GM12872 (cell line): Measurements from ENCODE around the gene TMEM106B.

Source experiments
- CTCF ChIP-seq: IDR thresholded peaks from 3 replicates; pipeline ENCODE4 v1.5.1; 2011; ENCODE audit warnings: low read depth, mild to moderate bottlenecking, low read length, moderate library complexity; ENCODE audit not compliant: insufficient read depth

TMEM106B gene

GRCh38 chr7:12250232-12250631, 39.1 kb downstream of the TMEM106B start:
- no peak for TF ChIP-seq CTCF

- TF ChIP-seq CTCF = no peak
Observed at GRCh38 chr7:12256090-12256489, 45.0 kb downstream of the TMEM106B start.

GRCh38 chr7:12257582-12257981, 46.5 kb downstream of the TMEM106B start:
- TF ChIP-seq CTCF = no peak

- TF ChIP-seq CTCF = no peak
Observed at GRCh38 chr7:12258074-12258473, 47.0 kb downstream of the TMEM106B start.

- no peak for TF ChIP-seq CTCF
Observed at GRCh38 chr7:12267542-12267941, 56.4 kb downstream of the TMEM106B start.

- no peak for TF ChIP-seq CTCF
Observed at GRCh38 chr7:12269100-12269895, 58.2 kb downstream of the TMEM106B start.

GRCh38 chr7:12281038-12281437, 69.9 kb downstream of the TMEM106B start:
- no peak for TF ChIP-seq CTCF

- TF ChIP-seq CTCF = no peak
Observed at GRCh38 chr7:12287901-12288300, 76.8 kb downstream of the TMEM106B start.
